ENCODE measurements around the gene IFNL2.
A peak's percentile ranks its signal among the peaks of the same experiment; 100 is the strongest.
"Not testable (repeated sequence)": the region's sequence is repeated elsewhere in the genome, so short reads cannot be mapped to it uniquely, and the experiment has no call there.

The IFNL2 gene

GRCh38 chr19:39253374-39254149 lies 14.6 kb upstream of the IFNL2 start:
- no peak for DNase-seq

DNA sequence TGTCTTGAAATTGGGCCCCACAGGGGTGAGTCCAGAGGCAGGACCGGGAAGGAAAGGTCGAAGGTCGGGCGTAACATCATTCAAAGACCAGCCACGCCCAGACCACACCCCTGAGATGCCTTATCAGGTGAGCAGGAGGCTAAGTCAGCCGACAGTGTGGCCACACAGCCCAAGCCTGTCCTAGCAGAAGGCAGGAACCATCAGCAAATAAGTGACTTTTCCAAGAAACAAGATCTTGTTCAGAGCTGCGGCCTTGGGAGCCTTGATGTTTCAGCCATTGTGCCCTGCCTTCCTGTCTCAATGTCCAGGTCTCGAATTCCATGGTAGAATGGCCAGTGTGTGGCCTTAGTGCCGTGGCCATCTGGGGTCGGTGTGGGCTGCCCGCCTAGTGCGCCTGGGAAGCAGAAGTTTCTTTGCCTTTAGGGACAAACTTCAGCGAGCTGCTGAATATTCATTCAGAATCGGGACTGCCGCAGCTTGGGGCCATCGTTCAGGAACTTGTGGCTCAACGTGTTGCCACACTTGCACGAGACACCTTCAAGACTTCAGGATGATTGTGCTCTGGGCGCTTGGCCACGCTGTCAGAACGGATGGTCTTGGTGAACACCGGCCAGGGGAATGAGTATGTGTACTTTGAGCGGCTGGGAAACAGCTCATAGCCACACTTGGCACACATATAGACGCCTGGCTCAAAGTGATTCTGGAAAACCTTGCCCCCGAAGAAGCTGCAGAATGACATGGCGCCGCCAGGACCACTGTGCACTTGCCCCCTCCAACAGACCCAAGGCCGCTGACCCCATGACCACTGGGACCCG lies 13.5 kb upstream of the IFNL2 start:
- no peak for DNase-seq

GRCh38 chr19:39257227-39257626 lies 11.0 kb upstream of the IFNL2 start:
- DNase-seq: no peak

GRCh38 chr19:39261704-39262103 lies 6.5 kb upstream of the IFNL2 start:
- DNase-seq: no peak

GRCh38 chr19:39262496-39262895 lies 5.7 kb upstream of the IFNL2 start:
- DNase-seq: no peak

DNA sequence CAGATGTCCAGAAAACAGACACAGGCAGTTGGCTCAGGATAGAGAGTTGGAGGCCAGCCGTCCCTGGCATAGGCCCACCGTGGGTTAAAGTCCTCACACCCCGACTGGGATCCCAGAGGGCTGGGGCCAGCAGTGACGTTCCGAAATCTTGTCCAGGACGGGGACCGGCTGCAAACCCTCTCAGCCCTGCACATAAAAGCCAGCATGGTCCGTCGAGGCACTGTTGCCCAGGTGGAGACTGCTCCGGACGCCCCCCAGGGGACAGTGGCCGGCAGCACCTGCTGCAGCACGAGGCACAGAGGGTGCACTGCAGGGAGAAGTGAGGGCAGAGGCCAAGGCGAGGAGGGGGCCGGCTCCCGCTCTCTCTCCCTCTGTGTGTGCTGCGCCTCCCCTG lies 4.3 kb upstream of the IFNL2 start:
- no peak for DNase-seq

- DNase-seq: peak; percentile 6
Measured at GRCh38 chr19:39264306-39265290, 3.6 kb upstream of the IFNL2 start.

DNA sequence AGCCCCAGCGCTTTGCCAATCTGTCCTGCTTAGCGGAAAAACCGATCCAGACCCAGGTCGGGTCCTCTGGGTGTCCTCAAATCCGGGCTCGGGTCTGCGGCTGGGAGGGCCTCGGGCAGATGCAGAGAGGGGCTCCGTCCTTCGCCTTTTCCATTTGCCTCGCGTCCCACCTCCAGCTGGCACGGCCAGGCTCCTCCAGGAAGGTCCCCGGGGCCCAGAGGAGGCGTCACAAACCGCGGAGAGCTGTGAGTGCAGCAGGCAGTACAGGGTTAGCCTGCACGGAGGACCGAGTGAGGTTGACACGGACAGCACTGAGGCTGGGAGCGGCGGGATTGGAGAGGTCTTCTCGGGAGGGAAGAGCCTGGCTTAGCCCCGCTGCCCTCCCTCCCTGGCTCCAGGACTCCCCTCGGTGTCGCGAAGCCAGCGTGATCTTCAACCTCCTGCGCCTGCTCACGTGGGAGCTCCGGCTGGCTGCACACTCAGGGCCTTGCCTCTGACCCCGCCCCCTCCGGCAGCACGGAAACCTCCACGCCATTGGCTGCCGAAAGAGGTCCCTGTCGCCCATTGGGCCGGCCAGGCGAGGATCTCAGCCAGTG lies 2.8 kb upstream of the IFNL2 start:
- peak; percentile 34 for DNase-seq

DNA sequence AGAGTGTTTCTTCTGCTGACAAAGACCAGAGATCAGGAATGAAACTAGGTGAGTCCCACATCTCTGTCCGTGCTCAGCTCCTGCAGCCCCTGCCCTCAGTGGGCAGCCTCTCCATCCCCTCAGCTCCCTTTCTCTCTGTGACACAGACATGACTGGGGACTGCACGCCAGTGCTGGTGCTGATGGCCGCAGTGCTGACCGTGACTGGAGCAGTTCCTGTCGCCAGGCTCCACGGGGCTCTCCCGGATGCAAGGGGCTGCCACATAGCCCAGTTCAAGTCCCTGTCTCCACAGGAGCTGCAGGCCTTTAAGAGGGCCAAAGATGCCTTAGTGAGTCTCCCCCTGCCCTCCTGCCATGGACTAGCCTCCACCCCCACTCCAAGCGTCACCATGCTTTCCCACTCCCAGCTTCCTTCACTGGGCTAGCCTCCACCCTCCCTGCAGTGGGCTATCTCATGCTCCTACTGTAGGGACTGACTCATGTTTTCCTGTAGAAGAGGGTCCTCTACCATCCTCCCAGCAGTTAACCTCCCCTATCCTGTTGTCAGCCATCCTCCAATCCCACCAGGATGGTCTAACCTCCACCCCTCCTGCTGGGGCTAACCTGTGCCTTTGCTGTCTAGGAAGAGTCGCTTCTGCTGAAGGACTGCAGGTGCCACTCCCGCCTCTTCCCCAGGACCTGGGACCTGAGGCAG lies 481 bp downstream of the IFNL2 start:
- not testable (repeated sequence) for DNase-seq

- DNase-seq: not testable (repeated sequence)
Measured at GRCh38 chr19:39269369-39269768, 1.2 kb downstream of the IFNL2 start.

DNA sequence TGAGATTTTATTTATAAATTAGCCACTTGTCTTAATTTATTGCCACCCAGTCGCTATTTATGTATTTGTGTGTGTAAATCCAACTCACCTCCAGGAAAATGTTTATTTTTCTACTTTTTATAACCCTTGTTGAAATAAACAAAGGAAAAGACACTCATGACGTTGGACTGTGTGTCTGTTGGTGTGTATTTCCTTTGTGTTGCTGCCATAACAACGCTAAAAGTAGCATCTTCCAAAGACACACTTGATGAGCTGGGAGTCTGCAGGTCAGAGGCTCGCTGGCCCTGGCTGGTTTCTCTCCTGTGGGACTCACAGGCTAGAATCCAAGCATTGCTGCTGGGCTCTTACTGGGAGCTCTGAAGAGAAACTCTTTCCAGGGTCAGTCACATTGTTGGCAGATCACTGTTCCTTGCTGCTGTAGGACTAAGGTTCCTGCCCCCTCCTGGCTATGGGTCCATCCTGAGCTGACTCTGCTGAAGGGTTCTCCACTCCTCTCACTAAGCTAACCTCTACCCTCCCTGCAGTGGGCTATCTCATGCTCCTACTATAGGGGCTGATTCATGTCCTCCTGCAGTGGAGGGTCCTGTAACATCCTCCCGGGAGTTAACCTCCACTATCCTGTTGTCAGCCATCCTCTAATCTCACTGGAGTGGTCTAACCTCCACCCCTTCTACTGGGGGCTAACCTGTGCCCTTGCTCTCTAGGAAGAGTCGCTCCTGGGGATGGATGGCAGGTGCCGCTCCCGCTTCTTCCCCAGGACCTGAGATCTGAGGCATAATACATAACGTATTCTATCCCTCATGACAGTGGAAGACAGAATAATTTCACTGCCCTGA lies 2.1 kb downstream of the IFNL2 start:
- DNase-seq: no peak

- not testable (repeated sequence) for DNase-seq
Measured at GRCh38 chr19:39273859-39274258, 5.7 kb downstream of the IFNL2 start.

DNA sequence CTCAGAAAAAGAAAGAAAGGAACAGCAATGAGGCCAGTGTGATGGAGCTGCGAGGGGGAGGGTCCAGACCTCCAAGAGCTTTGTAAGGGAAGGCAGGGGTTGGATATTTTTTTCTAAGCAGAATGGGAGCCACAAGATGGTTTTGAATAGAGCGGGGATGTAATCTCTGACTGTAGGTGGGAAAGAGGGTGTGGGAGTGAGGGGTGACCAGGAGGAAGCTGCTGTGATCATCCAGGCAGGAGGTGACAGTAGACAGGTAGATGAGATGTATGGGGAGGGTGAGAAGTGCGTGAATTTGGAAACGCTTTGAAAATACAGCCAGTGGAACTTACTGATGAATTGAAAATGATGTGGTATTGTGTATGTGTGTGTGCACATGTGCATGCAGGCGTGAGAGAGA lies 7.4 kb downstream of the IFNL2 start:
- DNase-seq: no peak

- no peak for DNase-seq
Measured at GRCh38 chr19:39276740-39277139, 8.5 kb downstream of the IFNL2 start.

DNA sequence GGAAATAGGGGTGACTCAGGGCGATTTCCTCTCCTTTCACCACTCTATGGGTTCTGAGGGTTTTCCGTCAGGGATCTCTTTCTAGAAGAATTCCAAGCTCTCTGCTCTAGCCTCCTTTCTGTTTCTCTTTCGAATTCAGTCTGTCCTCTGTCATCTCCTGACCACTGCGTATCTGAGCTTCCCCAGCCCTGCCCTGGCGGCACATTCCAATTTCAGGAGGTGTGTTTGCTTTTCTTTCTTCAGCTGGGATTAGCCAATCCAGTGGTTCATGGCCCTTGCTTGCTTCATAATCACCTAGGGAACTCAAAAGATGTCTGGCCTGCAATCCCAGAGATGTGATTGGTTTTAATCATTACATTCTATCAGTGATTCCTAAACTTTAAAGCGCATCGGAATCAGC lies 9.4 kb downstream of the IFNL2 start:
- no peak for DNase-seq

DNA sequence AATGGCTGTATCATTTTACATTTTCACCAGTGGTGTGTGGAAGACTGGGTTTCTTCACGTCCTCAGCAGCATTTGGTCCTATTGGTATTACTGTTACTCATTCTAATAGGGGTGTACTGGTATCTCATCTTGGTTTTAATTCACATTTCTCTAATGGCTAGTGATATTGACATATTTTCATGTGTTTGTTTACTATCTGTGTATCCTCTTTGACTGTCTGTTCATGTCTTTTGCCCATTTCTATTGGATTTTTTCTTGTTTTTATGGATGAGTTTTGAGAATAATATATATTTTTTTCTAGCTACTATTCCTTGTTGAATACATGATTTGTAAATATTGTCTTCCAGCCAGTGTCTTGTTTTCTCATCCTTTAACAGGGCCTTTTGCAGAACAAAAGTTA lies 13.8 kb downstream of the IFNL2 start:
- DNase-seq: no peak

DNA sequence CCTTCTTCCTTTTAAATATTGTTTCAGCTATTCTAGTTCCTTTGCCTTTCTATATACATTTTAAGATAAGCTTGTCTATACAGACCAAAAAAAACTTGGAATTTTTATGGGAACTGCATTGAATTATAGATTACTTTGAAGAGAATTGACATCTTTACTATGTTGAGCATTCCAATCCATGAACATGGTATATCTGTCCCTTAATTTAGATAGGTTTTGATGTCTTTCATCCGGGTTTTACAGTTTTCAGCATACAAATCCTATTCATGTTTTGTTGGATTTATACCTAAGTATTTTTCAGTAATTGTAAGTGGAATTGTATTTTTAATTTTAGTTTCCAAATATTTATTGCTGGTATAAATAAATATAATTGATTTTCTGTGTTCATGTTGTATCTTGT lies 15.8 kb downstream of the IFNL2 start:
- no peak for DNase-seq

DNA sequence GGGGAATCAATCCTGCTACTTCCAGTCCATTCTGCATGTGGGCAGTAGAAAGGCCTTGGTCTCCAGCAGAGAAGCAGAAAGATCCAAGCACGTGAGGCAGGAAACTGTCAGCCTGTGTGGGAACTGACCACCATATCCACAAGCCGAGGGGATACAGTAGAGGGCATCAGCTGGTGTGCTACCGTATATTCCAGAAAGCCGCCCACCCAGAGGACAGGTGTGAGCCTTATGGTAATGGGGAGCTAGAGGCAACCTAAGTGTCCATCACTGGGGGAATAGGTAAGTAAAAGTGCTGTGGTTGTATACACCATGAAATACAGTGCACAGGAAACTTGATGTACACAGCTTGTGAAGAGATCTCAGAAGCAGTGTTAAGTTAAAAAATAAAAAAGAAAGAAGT lies 25.2 kb downstream of the IFNL2 start:
- no peak for DNase-seq

DNA sequence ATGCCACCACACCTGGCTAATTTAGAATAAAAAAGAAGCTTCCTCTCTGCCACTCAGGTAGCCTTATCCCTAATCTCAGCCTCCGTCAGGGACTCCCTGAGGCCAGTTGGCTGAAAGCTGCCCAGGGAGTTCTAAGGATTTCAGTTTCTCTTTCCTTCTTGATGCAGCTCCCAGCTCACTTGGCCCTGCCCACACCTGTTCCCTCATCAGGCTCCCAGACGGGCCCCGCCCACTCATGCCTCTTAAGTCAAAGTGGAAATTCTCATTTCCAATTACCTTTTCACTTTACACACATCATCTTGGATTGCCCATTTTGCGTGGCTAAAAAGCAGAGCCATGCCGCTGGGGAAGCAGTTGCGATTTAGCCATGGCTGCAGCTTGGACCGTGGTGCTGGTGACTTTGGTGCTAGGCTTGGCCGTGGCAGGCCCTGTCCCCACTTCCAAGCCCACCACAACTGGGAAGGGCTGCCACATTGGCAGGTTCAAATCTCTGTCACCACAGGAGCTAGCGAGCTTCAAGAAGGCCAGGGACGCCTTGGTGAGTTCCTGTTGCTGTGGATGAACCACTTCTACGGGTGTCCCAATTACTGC lies 28.0 kb downstream of the IFNL2 start, which contains the start of gene IFNL1:
Gene IFNL1, plus strand, starts transcription at position 353 of the 591 bp plus-strand sequence. Its CDS starts 15 bp downstream, at position 368.
- peak; percentile 16 for DNase-seq

GRCh38 chr19:39296906-39297305 lies 28.7 kb downstream of the IFNL2 start:
- no peak for DNase-seq

Measured in stimulated activated CD4-positive, alpha-beta T cell treated with anti-CD3 and anti-CD28 coated beads, Interleukin-15, amount 100 ng/mL, for 24 hours (primary cell).